HL-60/S4 treated with retinoic acid at 250 ng/mL for 4 days and 3 days (cell line): ENCODE data around the gene MTMR2.

ENCODE experiments used
- in situ Hi-C: fragments of 300-500 bp; cut with MboI; formaldehyde crosslinking; loops from 2 replicates; pipeline ENCODE4 v1.7.0; 2022; ENCODE audit warnings: low sequenced_read_pairs

Gene MTMR2

DNA sequence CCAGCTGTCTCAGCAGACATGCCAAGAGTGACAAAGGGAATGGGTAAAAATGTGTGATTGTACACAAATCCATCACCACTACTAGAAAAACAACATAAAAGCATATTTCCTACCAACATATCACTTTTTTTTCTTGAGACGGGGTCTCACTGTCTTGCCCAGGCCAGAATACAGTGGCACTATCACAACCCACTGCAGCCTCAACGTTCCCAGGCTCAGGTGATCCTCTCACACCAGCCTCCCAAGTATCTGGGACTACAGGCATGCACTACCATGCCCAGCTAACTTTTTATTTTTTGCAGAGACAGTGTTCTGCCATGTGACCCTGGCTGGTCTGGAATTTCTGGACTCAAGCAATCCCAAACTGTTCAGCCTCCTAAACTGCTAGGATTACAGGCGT is 5.2 kb downstream of the MTMR2 start:
- in situ Hi-C loops: no loop called here

DNA sequence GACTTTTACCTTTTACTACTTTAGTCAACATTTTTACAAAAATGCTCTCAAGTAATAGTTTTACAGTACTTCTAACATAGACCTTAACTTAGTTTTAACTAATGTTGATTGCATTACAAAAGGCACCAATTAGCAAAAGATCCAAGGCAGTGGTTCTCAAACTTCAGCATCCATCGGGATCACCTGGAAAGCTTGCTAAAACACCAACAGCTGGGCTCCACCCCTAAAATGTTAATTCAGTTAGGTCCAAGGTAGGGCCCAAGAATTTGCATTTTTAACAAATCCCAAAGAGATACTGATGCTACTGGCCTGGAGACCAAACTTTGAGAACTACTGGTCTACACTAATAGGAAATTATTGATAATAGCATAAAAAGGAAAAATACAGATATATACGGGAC is 5.9 kb downstream of the MTMR2 start:
- in situ Hi-C loops: no loop called here

- in situ Hi-C loops: no loop called here
Measured at GRCh38 chr11:95917193-95918036, 6.5 kb downstream of the MTMR2 start.

GRCh38 chr11:95916049-95916448 is 7.9 kb downstream of the MTMR2 start:
- in situ Hi-C loops: no loop called here

GRCh38 chr11:95915051-95915450 is 8.9 kb downstream of the MTMR2 start:
- in situ Hi-C loops: no loop called here

GRCh38 chr11:95913830-95914615 is 9.9 kb downstream of the MTMR2 start:
- in situ Hi-C loops: no loop called here

DNA sequence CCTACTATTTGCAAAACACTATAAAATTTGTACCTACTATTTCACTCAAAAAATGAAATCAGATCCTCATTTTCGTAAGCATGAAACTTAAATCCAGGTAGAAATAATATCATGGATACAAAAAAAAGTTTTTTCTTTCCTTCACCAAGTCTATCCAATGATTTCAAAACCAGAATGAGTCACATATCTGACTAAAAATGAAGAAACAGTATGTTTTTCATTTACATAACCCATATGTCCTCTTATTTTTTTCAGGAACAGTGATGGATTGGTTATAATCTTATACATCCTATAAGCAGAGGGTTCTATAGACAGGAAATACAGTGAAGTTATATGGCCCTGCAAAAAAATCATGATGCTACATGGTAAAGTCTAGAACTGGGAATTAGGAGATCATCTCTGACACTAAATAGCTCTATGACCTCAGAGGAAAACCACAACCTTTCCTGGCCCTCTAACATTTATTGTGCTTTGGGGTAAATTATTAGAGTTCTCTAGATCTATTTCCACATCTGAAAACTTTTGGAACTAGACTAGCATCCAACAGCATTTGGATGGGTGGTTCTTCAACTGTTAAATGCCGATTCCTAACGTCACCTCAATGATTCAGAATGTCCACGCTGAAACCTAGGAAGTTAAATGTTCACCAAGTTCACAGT is 10.9 kb downstream of the MTMR2 start:
- in situ Hi-C loops: no loop called here

GRCh38 chr11:95911369-95911759 is 12.5 kb downstream of the MTMR2 start:
- in situ Hi-C loops: no loop called here

DNA sequence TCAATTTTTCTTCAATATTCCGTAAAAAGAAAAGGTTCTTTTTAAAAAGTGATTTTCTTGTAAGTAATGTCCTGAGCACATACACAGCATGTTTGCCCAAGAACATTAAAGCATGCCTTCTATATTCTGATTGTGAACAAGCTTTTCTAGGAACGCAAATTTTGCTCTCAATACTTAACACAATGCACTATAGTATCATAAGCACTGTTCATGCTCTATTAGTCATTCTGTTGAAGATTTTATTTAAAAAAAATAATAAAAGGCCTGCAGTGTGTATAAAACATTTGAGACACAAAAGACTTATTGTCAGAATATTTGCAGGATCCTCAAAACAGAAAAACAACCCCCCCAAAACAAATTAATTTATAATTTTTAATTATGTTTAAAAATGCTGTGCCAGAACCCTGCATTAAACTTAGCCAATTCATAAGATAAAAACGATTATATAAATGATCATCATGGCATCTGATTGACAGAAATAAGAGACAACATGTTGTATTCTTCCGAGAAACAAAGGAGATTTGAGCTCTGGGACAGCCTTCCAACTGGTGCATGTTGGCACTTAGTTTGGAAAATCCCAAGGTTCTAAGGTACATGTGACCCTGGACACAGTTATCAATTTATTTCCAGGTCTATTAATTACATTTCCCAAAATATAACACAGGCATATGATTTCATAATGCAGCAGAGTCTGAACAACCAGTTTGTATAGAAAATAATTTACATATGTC is 13.1 kb downstream of the MTMR2 start:
- in situ Hi-C loops: no loop called here

GRCh38 chr11:95908826-95909225 is 15.1 kb downstream of the MTMR2 start:
- in situ Hi-C loops: no loop called here

- in situ Hi-C loops: no loop called here
Measured at GRCh38 chr11:95907476-95907875, 16.4 kb downstream of the MTMR2 start.

DNA sequence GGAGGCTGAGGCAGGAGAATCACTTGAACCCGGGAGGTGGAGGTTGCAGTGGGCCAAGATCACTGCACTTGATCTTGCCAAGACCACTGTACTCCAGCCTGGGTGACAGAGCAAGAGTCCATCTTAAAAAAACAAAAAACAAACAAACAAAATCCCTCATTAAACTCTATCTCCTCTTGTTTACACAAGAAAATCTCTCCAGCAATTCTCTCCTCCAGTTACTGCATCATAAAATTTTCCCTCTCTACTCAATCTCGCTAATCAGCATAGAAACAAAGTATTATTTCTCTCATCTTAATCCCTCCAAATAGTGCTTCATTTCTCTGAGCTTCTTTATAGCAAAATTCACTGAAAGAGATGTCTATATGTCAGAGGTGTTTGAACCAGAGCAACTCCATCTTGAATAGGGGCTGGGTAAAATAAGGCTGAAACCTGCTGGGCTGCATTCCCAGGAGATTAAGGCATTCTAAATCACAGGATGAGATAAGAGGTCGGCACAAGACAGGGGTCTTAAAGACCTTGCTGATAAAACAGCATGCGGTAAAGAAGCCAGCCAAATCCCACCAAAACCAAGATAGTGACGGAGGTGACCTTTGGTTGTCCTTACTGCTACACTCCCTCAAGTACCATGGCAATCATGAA is 19.8 kb downstream of the MTMR2 start:
- in situ Hi-C loops: no loop called here

DNA sequence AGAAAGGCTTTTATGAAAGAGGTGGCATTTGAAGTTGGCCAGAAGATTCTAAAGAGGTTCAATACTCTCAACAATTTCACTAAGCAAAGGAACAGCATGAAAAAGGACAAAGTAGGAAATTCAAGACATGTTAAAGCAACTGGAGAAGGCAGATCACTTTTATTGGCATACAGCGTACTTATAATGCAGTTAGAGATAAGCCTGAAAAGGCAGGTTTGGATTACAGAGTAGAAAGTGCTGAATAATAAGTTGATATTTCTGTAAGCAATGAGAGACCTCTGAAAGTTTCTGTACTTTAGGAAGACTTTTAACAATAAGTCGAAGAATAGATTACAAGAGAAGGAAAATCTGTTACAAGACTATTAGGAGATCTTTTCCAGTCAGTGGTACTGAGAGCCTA is 25.1 kb downstream of the MTMR2 start:
- in situ Hi-C loops: no loop called here

DNA sequence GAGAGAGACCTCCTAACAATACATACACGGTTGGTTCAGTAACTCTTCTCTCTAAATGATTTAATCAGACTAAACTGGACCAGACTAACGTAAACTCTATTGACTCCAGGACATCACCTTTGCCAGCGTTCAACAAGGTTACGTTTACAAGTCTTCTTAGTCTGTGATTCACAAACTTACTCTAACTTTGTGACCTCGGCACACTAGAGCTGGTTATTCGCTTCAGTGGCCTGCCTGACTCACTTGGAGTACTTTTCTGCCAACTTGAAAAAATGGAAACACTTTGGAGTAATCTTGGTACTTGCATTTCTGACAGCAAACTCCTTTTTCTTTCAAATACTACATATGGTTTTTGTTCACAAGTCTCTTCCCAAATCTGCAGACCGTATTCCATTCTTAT is 26.2 kb downstream of the MTMR2 start:
- in situ Hi-C loops: no loop called here

- in situ Hi-C loops: no loop called here
Measured at GRCh38 chr11:95895815-95896214, 28.1 kb downstream of the MTMR2 start.

GRCh38 chr11:95892892-95893570 is 30.9 kb downstream of the MTMR2 start:
- in situ Hi-C loops: no loop called here

DNA sequence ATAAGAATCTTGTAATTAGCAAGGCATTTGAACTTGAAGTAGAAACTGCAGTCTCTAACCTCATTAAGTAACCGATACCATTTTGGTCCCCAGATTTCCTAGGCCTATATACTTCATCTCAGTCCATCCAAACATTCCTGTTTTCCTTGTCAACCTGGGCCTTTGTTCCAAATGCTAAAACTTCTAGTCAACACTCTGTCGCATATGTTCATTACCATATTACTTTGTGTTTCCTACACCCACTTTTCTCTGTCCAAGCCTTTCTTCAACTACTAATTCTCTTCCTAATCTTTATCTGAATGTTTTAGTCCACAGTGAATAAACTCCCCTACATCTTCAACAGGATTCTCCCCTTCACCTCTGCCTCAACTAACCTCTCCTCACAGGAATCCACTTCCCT is 31.4 kb downstream of the MTMR2 start:
- in situ Hi-C loops: no loop called here

DNA sequence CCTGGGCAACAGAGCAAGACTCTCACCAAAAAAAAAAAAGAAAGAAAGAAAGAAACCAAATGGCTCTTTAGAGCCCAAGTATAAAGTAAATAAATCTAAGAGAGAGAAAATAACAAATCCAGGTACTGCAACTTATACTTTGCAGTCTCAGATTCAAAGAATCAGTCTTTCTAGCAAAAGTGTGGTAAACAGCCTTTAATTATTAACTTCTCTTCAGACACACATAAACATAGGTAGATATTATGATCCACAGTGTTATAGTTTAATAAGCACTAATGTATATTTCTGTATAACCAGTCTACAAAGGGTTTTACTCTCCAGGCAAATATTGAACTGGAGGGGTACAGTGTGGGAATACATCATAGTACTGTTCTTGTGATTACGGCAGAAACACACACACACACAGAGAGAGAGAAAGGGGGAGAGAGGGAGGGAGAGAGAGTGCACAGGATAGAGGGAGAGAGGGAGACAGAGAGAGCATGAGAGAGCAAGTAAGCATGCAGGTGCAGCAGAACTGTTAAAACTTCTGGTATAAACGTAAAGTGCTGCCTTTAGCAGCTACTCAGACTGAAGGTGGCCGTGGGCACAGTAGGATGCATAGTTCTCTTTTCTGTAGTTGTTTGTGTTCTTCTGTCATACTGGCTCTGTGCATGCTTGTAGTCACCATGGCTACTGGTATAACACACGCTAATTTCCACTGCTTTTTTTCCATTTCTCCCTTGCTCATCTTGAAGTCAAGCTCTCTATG is 32.3 kb downstream of the MTMR2 start:
- in situ Hi-C loops: no loop called here

DNA sequence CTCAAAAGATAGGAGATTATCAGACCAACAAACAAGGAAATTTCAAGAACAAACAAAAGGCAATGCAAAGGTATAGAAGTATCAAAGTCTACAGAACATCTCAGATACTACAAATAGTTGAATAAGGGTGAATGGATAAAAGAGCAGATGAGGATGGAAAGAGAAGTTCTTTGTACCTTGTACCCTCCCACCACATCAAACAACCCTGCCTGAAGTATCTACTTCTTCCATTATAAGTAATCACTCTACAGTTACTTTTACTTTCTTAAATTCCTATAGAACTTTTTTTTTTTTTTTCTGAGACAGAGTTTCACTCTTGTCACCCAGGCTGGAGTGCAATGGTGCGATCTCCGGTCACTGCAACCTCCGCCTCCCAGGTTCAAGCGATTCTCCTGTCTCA is 35.1 kb downstream of the MTMR2 start:
- in situ Hi-C loops: no loop called here
